Activated CD4-positive, alpha-beta T cell treated with anti-CD3 and anti-CD28 coated beads for 48 hours (primary cell): Measurements from ENCODE around the gene OR11G2.
"Not testable (repeated sequence)": the region's sequence is repeated elsewhere in the genome, so short reads cannot be mapped to it uniquely, and the experiment has no call there.

Experiments
- DNase-seq: peaks from one replicate; pipeline ENCODE4 v3.0.0-alpha.2; 2020

Gene OR11G2

GRCh38 chr14:20228681-20229080 lies 38.0 kb downstream of the OR11G2 start, which contains the start of gene OR11H7:
OR11H7 (plus strand) TSS chr14:20228981.
- DNase-seq, result no peak

GRCh38 chr14:20235415-20235814 lies 44.7 kb downstream of the OR11G2 start:
- DNase-seq, result not testable (repeated sequence)

- no peak for DNase-seq
These were observed 57.0 kb downstream of the OR11G2 start for GRCh38 chr14:20247646-20248246.
